H1 (cell line): Measurements from ENCODE around the gene AP5M1. TPM values are rescaled to one million over a fixed set of nuclear protein-coding genes. Genes with fewer than 3 reads are reported as not detected.

ENCODE experiments used
- CTCF ChIA-PET: fragments of 300-600 bp; sonication (Branson Sonifier 250); formaldehyde crosslinking; loops from one replicate; lab custom pipeline; 2021; ENCODE audit not compliant: partially characterized antibody; lab: Charles Lee
- POLR2A ChIA-PET: fragments of 300-600 bp; sonication (Branson Sonifier 250); formaldehyde crosslinking; loops from one replicate; lab custom pipeline; 2021; ENCODE audit warnings: inconsistent platforms; ENCODE audit not compliant: partially characterized antibody; lab: Charles Lee
- DNase-seq, 2 experiments: peaks; one replicate each; pipeline versions ENCODE4 v3.0.0 to v3.0.0-alpha.2; 2010 to 2022; ENCODE audit warnings: low spot score in 2 of 2, low read depth in 1 of 2, mixed read lengths in 1 of 2
- FAIRE-seq: peaks from 2 replicates; lab custom pipeline; 2011; peaks lifted over from hg19 to GRCh38; lab: Jason Lieb, UNC
- H2AFZ ChIP-seq: 2 replicates; pipeline ENCODE4 v1.8.1; 2012; ENCODE audit warnings: low read length, inconsistent platforms
- H2AK5ac ChIP-seq: 2 replicates; pipeline ENCODE4 v1.6.1; 2013; ENCODE audit warnings: low read depth, low read length
- H2BK120ac ChIP-seq: replicated peaks from 2 replicates; pipeline ENCODE3; 2013; ENCODE audit warnings: low read depth, low read length, inconsistent platforms
- H2BK12ac ChIP-seq: 2 replicates; pipeline ENCODE4 v1.6.1; 2013; ENCODE audit warnings: low read depth, low read length
- H2BK15ac ChIP-seq: 2 replicates; pipeline ENCODE4 v1.6.1; 2013; ENCODE audit warnings: low read length
- H2BK20ac ChIP-seq: 2 replicates; pipeline ENCODE4 v1.6.1; 2013; ENCODE audit warnings: low read length
- H2BK5ac ChIP-seq: 2 replicates; pipeline ENCODE4 v1.6.1; 2013; ENCODE audit warnings: low read depth, low read length
- H3K14ac ChIP-seq: 2 replicates; pipeline ENCODE4 v1.6.1; 2013; ENCODE audit warnings: inconsistent platforms; ENCODE audit not compliant: insufficient read length
- H3K18ac ChIP-seq: 2 replicates; pipeline ENCODE4 v1.6.1; 2013; ENCODE audit warnings: low read length; ENCODE audit errors: extremely low read depth
- H3K23ac ChIP-seq: 2 replicates; pipeline ENCODE4 v1.6.1; 2013; ENCODE audit warnings: inconsistent platforms; ENCODE audit not compliant: insufficient read length
- H3K23me2 ChIP-seq: 2 replicates; pipeline ENCODE4 v1.6.1; 2013; ENCODE audit warnings: low read depth, low read length
- H3K27ac ChIP-seq: 2 replicates; pipeline ENCODE4 v1.6.1; 2011; ENCODE audit warnings: low read depth, low read length, inconsistent platforms
- H3K27me3 ChIP-seq, 4 experiments: replicated peaks in 1 of 4; 1 replicate in 1 of 4; 2 replicates in 3 of 4; pipeline versions ENCODE4 v1.6.1 to v1.8.1; 2011 to 2013; ENCODE audit warnings: low read length in 3 of 4, mild to moderate bottlenecking in 3 of 4, inconsistent platforms in 2 of 4, mixed read lengths in 2 of 4, moderate library complexity in 1 of 4; ENCODE audit not compliant: control insufficient read depth in 3 of 4, insufficient read depth in 3 of 4; ENCODE audit errors: extremely low read depth in 1 of 4
- H3K36me3 ChIP-seq, 4 experiments: 2 replicates each; pipeline versions ENCODE4 v1.6.1 to v1.8.1; 2011 to 2013; ENCODE audit warnings: mild to moderate bottlenecking in 4 of 4, low read length in 3 of 4, moderate library complexity in 2 of 4, control low read depth in 1 of 4, inconsistent platforms in 1 of 4; ENCODE audit not compliant: insufficient read depth in 4 of 4, control insufficient read depth in 2 of 4
- H3K4ac ChIP-seq: replicated peaks from 2 replicates; pipeline ENCODE3; 2013; ENCODE audit warnings: low read length, low read depth, mixed read lengths, inconsistent platforms; ENCODE audit not compliant: insufficient read length
- H3K4me1 ChIP-seq, 4 experiments: replicated peaks in 1 of 4; 1 replicate in 1 of 4; 2 replicates in 3 of 4; pipeline versions ENCODE4 v1.6.1 to v1.8.1; 2011 to 2013; ENCODE audit warnings: low read length in 3 of 4, inconsistent platforms in 2 of 4, mixed read lengths in 1 of 4; ENCODE audit not compliant: insufficient read depth in 4 of 4, control insufficient read depth in 3 of 4
- H3K4me2 ChIP-seq, 2 experiments: 2 replicates each; pipeline versions ENCODE4 v1.6.1 to v1.8.1; 2011 to 2013; ENCODE audit warnings: low read depth in 2 of 2, low read length in 2 of 2, control low read depth in 1 of 2, inconsistent platforms in 1 of 2, mild to moderate bottlenecking in 1 of 2; ENCODE audit not compliant: insufficient read depth in 1 of 2
- H3K4me3 ChIP-seq, 4 experiments: fragments of 200-600, 300-600 bp in 1 of 4; sonication (generic), shearing (Covaris generic), sonication (Bioruptor Twin) in 1 of 4; 2 replicates each; pipeline versions ENCODE4 v1.5.1 to v1.8.1; 2011 to 2016; ENCODE audit warnings: low read length in 4 of 4, low read depth in 3 of 4, control low read depth in 2 of 4, inconsistent platforms in 2 of 4, mild to moderate bottlenecking in 2 of 4, mixed read lengths in 1 of 4, moderate library complexity in 1 of 4; ENCODE audit not compliant: insufficient read depth in 2 of 4; ENCODE audit errors: extremely low read depth in 1 of 4
- H3K56ac ChIP-seq: replicated peaks from 2 replicates; pipeline ENCODE3; 2013; ENCODE audit warnings: low read depth, mild to moderate bottlenecking, mixed read lengths, low read length, inconsistent platforms; ENCODE audit not compliant: insufficient read length
- H3K79me1 ChIP-seq: 2 replicates; pipeline ENCODE4 v1.6.1; 2013; ENCODE audit warnings: low read depth, low read length, control low read depth
- H3K79me2 ChIP-seq, 2 experiments: 2 replicates each; pipeline versions ENCODE4 v1.6.1 to v1.8.1; 2012 to 2013; ENCODE audit warnings: low read length in 2 of 2, mild to moderate bottlenecking in 2 of 2, inconsistent platforms in 1 of 2; ENCODE audit not compliant: insufficient read depth in 2 of 2, control insufficient read depth in 1 of 2
- H3K9ac ChIP-seq, 4 experiments: replicated peaks in 1 of 4; 1 replicate in 1 of 4; 2 replicates in 3 of 4; pipeline versions ENCODE4 v1.6.1 to v1.8.1; 2011 to 2013; ENCODE audit warnings: low read depth in 3 of 4, low read length in 3 of 4, control low read depth in 2 of 4, mild to moderate bottlenecking in 2 of 4, moderate library complexity in 2 of 4, inconsistent platforms in 1 of 4; ENCODE audit errors: extremely low read depth in 1 of 4
- H3K9me3 ChIP-seq, 2 experiments: 2 replicates each; pipeline versions ENCODE4 v1.6.1 to v1.8.1; 2012 to 2013; ENCODE audit warnings: mild to moderate bottlenecking in 2 of 2, moderate library complexity in 2 of 2, control low read depth in 1 of 2, inconsistent platforms in 1 of 2, low read depth in 1 of 2, low read length in 1 of 2, mixed read lengths in 1 of 2; ENCODE audit not compliant: insufficient read depth in 2 of 2
- H4K20me1 ChIP-seq, 2 experiments: replicated peaks in 1 of 2; 2 replicates each; pipeline versions ENCODE3 to v1.8.1; 2011 to 2013; ENCODE audit warnings: inconsistent platforms in 2 of 2, low read length in 2 of 2, mild to moderate bottlenecking in 1 of 2; ENCODE audit not compliant: insufficient read depth in 2 of 2, control insufficient read depth in 1 of 2
- H4K5ac ChIP-seq: 2 replicates; pipeline ENCODE4 v1.6.1; 2013; ENCODE audit warnings: low read length, low read depth, mixed read lengths, inconsistent platforms; ENCODE audit not compliant: insufficient read length
- H4K8ac ChIP-seq: 2 replicates; pipeline ENCODE4 v1.8.0; 2013; ENCODE audit warnings: mild to moderate bottlenecking, moderate library complexity, low read length, inconsistent platforms; ENCODE audit not compliant: insufficient read depth; ENCODE audit errors: extremely low read depth
- H4K91ac ChIP-seq: replicated peaks from 2 replicates; pipeline ENCODE3; 2013; ENCODE audit warnings: low read length, mixed read lengths, inconsistent platforms; ENCODE audit not compliant: insufficient read length
- ASH2L ChIP-seq: fragments of 200-600, 300-600 bp; sonication (generic); IDR thresholded peaks from one replicate; pipeline ENCODE4 v1.7.1; 2017; ENCODE audit warnings: low read length
- ATF3 ChIP-seq: IDR thresholded peaks from 2 replicates; pipeline ENCODE4 v1.6.1; 2011; ENCODE audit warnings: low read depth, mild to moderate bottlenecking, low read length; ENCODE audit not compliant: insufficient read depth
- CBX8 ChIP-seq: fragments of 300-800, 300-1000 bp; sonication (generic); IDR thresholded peaks from 2 replicates; pipeline ENCODE4 v1.7.1; 2016; ENCODE audit warnings: low read depth, low read length, borderline replicate concordance
- EZH2 ChIP-seq: fragments of 200-600 bp; sonication (generic); IDR thresholded peaks from 2 replicates; pipeline ENCODE4 v1.7.1; 2012; ENCODE audit warnings: low read depth, mild to moderate bottlenecking, moderate library complexity, low read length, inconsistent platforms; ENCODE audit not compliant: severe bottlenecking
- GTF2F1 ChIP-seq: IDR thresholded peaks from 2 replicates; pipeline ENCODE4 v1.6.1; 2012; ENCODE audit warnings: low read depth, low read length, improper control_type of control experiment, borderline replicate concordance
- HDAC2 ChIP-seq, 2 experiments: fragments of 300-600 bp in 1 of 2; sonication (generic) in 1 of 2; IDR thresholded peaks; 2 replicates each; pipeline ENCODE4 v1.6.1; 2011 to 2012; ENCODE audit warnings: low read depth in 2 of 2, low read length in 2 of 2, mild to moderate bottlenecking in 2 of 2, moderate library complexity in 2 of 2, borderline replicate concordance in 1 of 2, inconsistent platforms in 1 of 2
- KDM4A ChIP-seq: IDR thresholded peaks from one replicate; pipeline ENCODE4 v1.7.1; 2012; ENCODE audit warnings: low read depth, mild to moderate bottlenecking, moderate library complexity, low read length, inconsistent platforms; ENCODE audit not compliant: severe bottlenecking
- MAFK ChIP-seq: IDR thresholded peaks from 2 replicates; pipeline ENCODE4 v1.6.1; 2012; ENCODE audit warnings: low read depth, mild to moderate bottlenecking, improper control_type of control experiment, low read length
- NRF1 ChIP-seq: IDR thresholded peaks from 2 replicates; pipeline ENCODE4 v1.6.1; 2011; ENCODE audit warnings: mild to moderate bottlenecking, low read depth, low read length, improper control_type of control experiment
- POLR2A ChIP-seq, 2 experiments: IDR thresholded peaks; 1 replicate in 1 of 2; 2 replicates in 1 of 2; pipeline ENCODE4 v1.6.1; 2011; ENCODE audit warnings: low read depth in 2 of 2, low read length in 2 of 2, mild to moderate bottlenecking in 2 of 2; ENCODE audit errors: control extremely low read depth in 1 of 2
- POU5F1 ChIP-seq: IDR thresholded peaks from 2 replicates; pipeline ENCODE4 v1.6.1; 2011; ENCODE audit warnings: low read depth, mild to moderate bottlenecking, low read length, moderate library complexity
- RFX5 ChIP-seq: IDR thresholded peaks from 2 replicates; pipeline ENCODE4 v1.6.1; 2011; ENCODE audit warnings: low read depth, low read length, improper control_type of control experiment, borderline replicate concordance
- SP2 ChIP-seq: IDR thresholded peaks from 2 replicates; pipeline ENCODE4 v1.6.1; 2012; ENCODE audit warnings: mild to moderate bottlenecking, low read length, inconsistent platforms
- TBP ChIP-seq: IDR thresholded peaks from 2 replicates; pipeline ENCODE4 v1.6.1; 2011; ENCODE audit warnings: low read depth, low read length, improper control_type of control experiment
- WGBS, 2 experiments: shearing (Covaris generic) in 1 of 2; methylation state at CpG; one replicate each; pipeline versions ENCODE4 v1.1.6 to v1.1.7; 2013 to 2015; ENCODE audit warnings: low lambda C conversion rate in 2 of 2, mixed read lengths in 2 of 2, inconsistent platforms in 1 of 2, low coverage in 1 of 2, missing lambda C conversion rate in 1 of 2; ENCODE audit not compliant: insufficient replicate concordance in 2 of 2, insufficient coverage in 1 of 2, insufficient read length in 1 of 2; ENCODE audit errors: extremely low coverage in 1 of 2, missing lambda C conversion rate in 1 of 2; 5-methylcytosine and 5-hydroxymethylcytosine counted together
- polyA plus RNA-seq, 7 experiments: library from polyadenylated mRNA; depleted of rRNA in 3 of 7; stranded (reverse) in 5 of 7; unstranded in 2 of 7; fragments of >200 nt in 5 of 7; fragments of 200-250 nt in 2 of 7; gene quantifications; 1 replicate in 5 of 7; 2 replicates in 1 of 7; 4 replicates in 1 of 7; pipeline versions ENCODE4 v1.2.1 to v1.2.3, GENCODE V29; 2011 to 2013; ENCODE audit warnings: missing spikeins in 2 of 7, mixed read lengths in 2 of 7
- total RNA-seq: library from RNA; stranded (reverse); fragmentation: NEBNext Ultra II Directional; extraction: Animal tissue kit (Norgen Biotek cat#: 25700); gene quantifications from 2 replicates; pipeline ENCODE4 v1.2.1, GENCODE V29; 2021

Gene AP5M1
- total and polyA plus RNA-seq, 2 of the 8 experiments (the other 6 are each of a cell fraction or from before 2014, with no cell fraction given): 20.9 to 51.9 TPM

DNA sequence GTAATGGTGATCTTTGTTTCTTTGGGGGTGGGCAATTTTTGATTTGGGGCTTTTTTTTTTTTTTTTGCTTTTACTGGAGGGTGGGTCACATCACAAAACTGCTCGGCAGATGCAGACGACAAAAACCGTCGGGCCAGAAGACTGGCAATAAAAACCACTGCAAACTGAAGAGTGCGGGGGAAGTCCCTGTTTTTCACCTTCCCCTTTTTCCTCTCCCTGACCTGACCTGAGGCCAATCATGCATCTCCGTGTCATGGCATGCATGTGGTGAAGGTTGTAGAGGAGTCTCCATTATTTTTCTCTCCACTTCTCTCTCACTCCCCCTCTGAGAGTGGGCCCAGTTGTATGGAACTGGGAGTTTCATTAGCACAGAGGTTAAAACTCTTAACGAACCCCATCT, 57.5 kb downstream of the AP5M1 start:
- Histone ChIP-seq H4K91ac (no peak overlapping the region), H3K9ac (no peak overlapping the region), H3K27ac (no peak overlapping the region), H3K27me3 (no peaks in the 10 kb centered on the region), H3K36me3 (no peaks in the 10 kb centered on the region; a peak in 1 of 8 replicates), H3K4ac (no peak overlapping the region), H3K23ac (no peak overlapping the region), H2BK5ac (no peak overlapping the region), H3K4me2 (no peak overlapping the region), H2AFZ (no peak overlapping the region), H4K8ac (no peak overlapping the region), H3K56ac (no peak overlapping the region), H2BK15ac (no peak overlapping the region), H3K14ac (no peak overlapping the region), H2AK5ac (no peak overlapping the region), H2BK120ac (no peak overlapping the region), H3K79me1 (no peaks in the 10 kb centered on the region), H3K79me2 (no peaks in the 10 kb centered on the region), H3K18ac (no peak overlapping the region), H3K9me3 (0 out of 4 replicates have a peak, but pooled peaks cover 0 to 3% of the 10 kb centered on the region in 2 experiments), H2BK12ac (no peak overlapping the region), H3K4me3 (no peak overlapping the region), H4K20me1 (no peaks in the 10 kb centered on the region), H4K5ac (no peak overlapping the region), H2BK20ac (no peak overlapping the region), H3K4me1 (no peaks in the 10 kb centered on the region), H3K23me2 (no peaks in the 10 kb centered on the region)
- POLR2A ChIA-PET: no interaction called here
- FAIRE-seq (no peak), DNase-seq (no peak)
- 96% methylated on average over 7 of the region's 7 CpGs; no CpG with 5 or more reads in 1 of the 2 experiments for WGBS, 2 experiments
- no peak for TF ChIP-seq HDAC2 (IDR thresholded peaks at IDR 0.05; ENCODE audit: borderline replicate concordance in 1 of 2, low read depth in 2 of 2, low read length in 2 of 2)
- TF ChIP-seq TBP: no peak
- no peak for TF ChIP-seq NRF1
- TF ChIP-seq POLR2A (IDR thresholded peaks at IDR 0.05; ENCODE audit: control extremely low read depth in 1 of 2, low read depth in 2 of 2, low read length in 2 of 2): no peak
- TF ChIP-seq EZH2: no peak
- no peak for TF ChIP-seq RFX5
- no peak for TF ChIP-seq ASH2L
- TF ChIP-seq ATF3: no peak
- no peak for TF ChIP-seq GTF2F1
- no peak for TF ChIP-seq CBX8
- no peak for TF ChIP-seq KDM4A
- TF ChIP-seq MAFK: no peak
- TF ChIP-seq SP2: no peak
- TF ChIP-seq POU5F1: no peak
- CTCF ChIA-PET: interaction anchor here (0.6 kb wide), 1 partner anchor 42 kb away, joined by 3 read pairs; no protein-coding TSS in a partner anchor
